ENCODE data around the gene TRAK2. TPM values are rescaled to one million over a fixed set of nuclear protein-coding genes. Genes with fewer than 3 reads are reported as not detected.
A peak's percentile ranks its signal among the peaks of the same experiment; 100 is the strongest.

The TRAK2 gene
- total RNA-seq, 2 experiments from 2014 or later: 51.3 to 53.0 TPM

DNA sequence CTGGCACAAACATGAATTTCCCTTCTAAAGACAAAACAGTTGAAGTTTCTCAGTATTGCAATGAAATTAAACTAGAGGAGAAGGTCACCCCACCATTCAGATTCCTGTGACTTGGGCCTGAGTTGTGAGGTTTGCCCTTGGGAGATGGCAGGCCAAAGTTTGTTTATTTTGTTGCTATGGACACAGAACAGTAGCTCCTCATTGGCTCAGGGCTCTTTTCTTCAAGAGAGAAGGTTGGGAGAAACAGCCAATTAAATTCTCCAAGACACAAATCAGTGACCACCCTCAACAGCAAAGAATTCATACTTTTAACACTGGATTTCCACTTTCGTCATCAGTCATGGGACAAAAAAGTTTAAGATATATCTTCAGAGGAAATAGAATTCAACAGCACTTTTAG, 94.0 kb downstream of the TRAK2 start, which contains the start of gene FLACC1:
Gene FLACC1 (minus strand): TSS at position 125 of the 400 bp plus-strand sequence. CDS start 5,941 bp downstream, outside the sequence.
- no peaks in the 10 kb centered on the region for H3K9me3 Mint-ChIP-seq (ENCODE audit: insufficient read depth)
- peak; percentile 43 for ATAC-seq
- no peaks in the 10 kb centered on the region for H3K27me3 Mint-ChIP-seq (ENCODE audit: low read depth)
- peaks cover 24% of the 10 kb centered on the region for H3K4me1 Mint-ChIP-seq (ENCODE audit: low read depth)
- peaks cover 30% of the 10 kb centered on the region for H3K36me3 Mint-ChIP-seq (ENCODE audit: low read depth)
- ChIA-PET CTCF (interaction anchor here (0.9 to 1.5 kb wide), 2 partner anchors 121 to 125 kb away, joined by 3 read pairs; no protein-coding TSS in a partner anchor), POLR2A (no interaction called here)
- DNase-seq: no peak
- no peak within 1 kb of the TSS for H3K4me3 Mint-ChIP-seq
- H3K27ac Mint-ChIP-seq: no peak within 1 kb of the TSS

DNA sequence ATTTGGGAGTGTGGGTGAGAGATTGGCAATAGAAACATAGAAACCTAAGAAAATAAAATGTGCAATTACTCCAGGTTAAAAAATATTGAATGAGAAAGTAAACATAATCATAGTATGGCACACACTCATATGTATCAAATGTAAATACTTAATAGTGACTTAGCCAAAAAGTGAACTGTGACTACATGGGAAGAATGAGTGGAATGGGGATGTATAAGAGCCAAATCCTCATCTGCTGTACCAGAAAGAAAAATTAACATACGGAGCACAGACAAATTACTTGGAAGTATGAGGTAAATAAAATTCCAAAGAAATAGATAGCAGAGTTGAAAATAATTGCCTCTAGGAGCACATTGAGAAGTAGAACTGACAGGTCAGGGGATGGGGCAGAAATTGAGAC, 98.1 kb downstream of the TRAK2 start:
- DNase-seq (no peak), ATAC-seq (no peak)
- Mint-ChIP-seq H3K4me1 (ENCODE audit: low read depth) (no peaks in the 10 kb centered on the region), H3K27me3 (ENCODE audit: low read depth) (no peaks in the 10 kb centered on the region), H3K36me3 (ENCODE audit: low read depth) (peaks cover 8% of the 10 kb centered on the region), H3K27ac (no peak overlapping the region), H3K9me3 (ENCODE audit: insufficient read depth) (no peaks in the 10 kb centered on the region), H3K4me3 (no peak overlapping the region)
- ChIA-PET POLR2A (no interaction called here), CTCF (interaction anchor here (1.0 kb wide), 1 partner anchor 9 kb away, joined by 3 read pairs; no protein-coding TSS in a partner anchor)

DNA sequence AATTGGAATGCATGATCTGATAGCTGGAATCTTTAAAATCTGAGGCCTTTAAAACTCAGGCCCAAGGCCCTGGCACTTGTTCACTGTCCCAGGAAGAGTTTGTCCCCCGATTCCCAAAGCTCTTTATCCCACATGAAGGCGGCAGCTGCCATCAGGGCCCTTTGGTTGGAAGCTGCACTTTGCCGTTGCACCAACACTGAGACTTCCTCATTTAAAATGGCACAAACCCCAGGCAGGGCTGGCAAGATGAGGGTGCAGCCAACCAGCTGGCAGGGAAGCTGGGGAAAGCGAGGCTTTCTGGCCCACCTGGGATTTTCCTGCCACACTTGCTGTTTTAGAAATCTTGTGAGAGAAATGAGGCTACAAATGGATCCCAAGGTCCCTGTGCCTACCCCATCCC, 100.4 kb downstream of the TRAK2 start:
- no peak overlapping the region for H3K27ac Mint-ChIP-seq
- H3K9me3 Mint-ChIP-seq (ENCODE audit: insufficient read depth): no peaks in the 10 kb centered on the region
- no peaks in the 10 kb centered on the region for H3K4me1 Mint-ChIP-seq (ENCODE audit: low read depth)
- H3K27me3 Mint-ChIP-seq (ENCODE audit: low read depth): no peaks in the 10 kb centered on the region
- H3K4me3 Mint-ChIP-seq: no peak overlapping the region
- ChIA-PET CTCF (interaction anchor here (1.2 kb wide), 1 partner anchor 13 kb away, joined by 4 read pairs; no protein-coding TSS in a partner anchor), POLR2A (no interaction called here)
- peaks cover 8% of the 10 kb centered on the region for H3K36me3 Mint-ChIP-seq (ENCODE audit: low read depth)
- DNase-seq (no peak), ATAC-seq (no peak)

DNA sequence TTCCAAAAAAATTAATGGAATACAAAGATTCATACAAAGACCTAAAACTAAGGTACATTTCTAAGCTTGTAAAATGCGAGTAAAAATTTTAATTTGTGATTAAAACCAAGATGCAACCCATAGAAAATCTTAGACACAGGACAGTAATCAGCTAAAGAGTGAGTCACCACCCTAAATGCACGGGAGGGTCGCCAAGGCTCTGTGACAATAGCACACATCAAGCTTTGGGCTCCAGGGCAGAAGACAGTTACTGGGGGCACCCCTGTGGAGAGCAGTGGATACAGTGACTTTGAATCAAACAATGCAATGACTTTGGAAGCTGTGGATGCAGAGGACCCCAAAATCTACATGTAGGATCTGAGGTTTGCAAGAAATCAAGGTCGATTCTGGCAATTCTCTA, 101.7 kb downstream of the TRAK2 start:
- CTCF ChIA-PET: no interaction called here

DNA sequence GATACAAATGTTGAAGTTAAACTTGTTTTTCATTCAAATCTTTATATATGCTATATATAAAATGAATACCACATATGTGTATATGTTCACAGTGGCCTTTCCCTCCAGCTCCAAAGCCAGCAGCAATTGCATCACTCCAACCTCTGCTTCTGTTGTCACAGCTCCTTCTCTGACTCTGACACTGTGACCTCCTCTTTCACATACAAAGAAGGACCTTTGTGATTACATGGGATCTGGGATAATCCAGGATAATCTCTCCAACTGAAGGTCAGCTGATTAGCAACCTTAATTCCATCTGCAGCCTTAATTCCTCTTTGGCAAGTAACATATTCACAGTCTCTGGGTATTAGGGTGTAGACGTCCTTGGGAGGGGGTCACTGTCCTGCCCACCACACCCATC, 102.5 kb downstream of the TRAK2 start:
- DNase-seq (no peak), ATAC-seq (no peak)
- ChIA-PET POLR2A (interaction anchor here (0.6 kb wide), 2 partner anchors 59 to 803 kb away, joined by 3 to 4 read pairs; no protein-coding TSS in a partner anchor), CTCF (no interaction called here)
- Mint-ChIP-seq H3K4me1 (ENCODE audit: low read depth) (no peaks in the 10 kb centered on the region), H3K4me3 (no peak overlapping the region), H3K36me3 (ENCODE audit: low read depth) (peaks cover 9% of the 10 kb centered on the region), H3K27me3 (ENCODE audit: low read depth) (no peaks in the 10 kb centered on the region), H3K27ac (no peak overlapping the region), H3K9me3 (ENCODE audit: insufficient read depth) (no peaks in the 10 kb centered on the region)

More for the DNA sequence above, 101.7 kb downstream of the TRAK2 start:
- H3K9me3 Mint-ChIP-seq (ENCODE audit: insufficient read depth): no peaks in the 10 kb centered on the region
- no peaks in the 10 kb centered on the region for H3K27me3 Mint-ChIP-seq (ENCODE audit: low read depth)
- no peak overlapping the region for H3K27ac Mint-ChIP-seq
- no peaks in the 10 kb centered on the region for H3K4me1 Mint-ChIP-seq (ENCODE audit: low read depth)
- DNase-seq (no peak), ATAC-seq (no peak)
- H3K36me3 Mint-ChIP-seq (ENCODE audit: low read depth): peaks cover 11% of the 10 kb centered on the region
- POLR2A ChIA-PET: no interaction called here
- H3K4me3 Mint-ChIP-seq: no peak overlapping the region

DNA sequence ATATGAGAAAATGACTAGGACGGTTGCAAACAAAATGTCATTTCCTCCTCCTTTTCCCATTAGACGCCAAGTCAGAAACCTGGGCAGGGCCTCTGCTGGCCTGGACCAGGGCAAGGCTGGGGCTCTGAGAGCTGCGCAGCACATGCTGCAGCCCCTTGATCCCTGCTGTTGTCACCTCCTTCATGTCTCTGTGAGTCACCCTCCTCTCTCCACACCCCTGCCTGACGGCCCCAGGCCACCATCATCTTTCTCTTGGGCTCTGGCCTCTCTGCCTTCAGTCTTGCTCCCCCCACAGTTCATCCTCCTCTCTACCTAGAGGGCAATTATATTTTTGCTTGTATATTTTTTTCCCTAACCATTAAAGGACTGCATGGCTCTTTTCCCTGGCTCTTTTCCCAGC, 104.1 kb downstream of the TRAK2 start:
- Mint-ChIP-seq H3K27ac (no peak overlapping the region), H3K36me3 (ENCODE audit: low read depth) (peaks cover 21% of the 10 kb centered on the region), H3K9me3 (ENCODE audit: insufficient read depth) (no peaks in the 10 kb centered on the region), H3K4me3 (no peak overlapping the region), H3K27me3 (ENCODE audit: low read depth) (no peaks in the 10 kb centered on the region), H3K4me1 (ENCODE audit: low read depth) (no peaks in the 10 kb centered on the region)
- ATAC-seq (no peak), DNase-seq (no peak)
- ChIA-PET POLR2A (no interaction called here), CTCF (no interaction called here)

DNA sequence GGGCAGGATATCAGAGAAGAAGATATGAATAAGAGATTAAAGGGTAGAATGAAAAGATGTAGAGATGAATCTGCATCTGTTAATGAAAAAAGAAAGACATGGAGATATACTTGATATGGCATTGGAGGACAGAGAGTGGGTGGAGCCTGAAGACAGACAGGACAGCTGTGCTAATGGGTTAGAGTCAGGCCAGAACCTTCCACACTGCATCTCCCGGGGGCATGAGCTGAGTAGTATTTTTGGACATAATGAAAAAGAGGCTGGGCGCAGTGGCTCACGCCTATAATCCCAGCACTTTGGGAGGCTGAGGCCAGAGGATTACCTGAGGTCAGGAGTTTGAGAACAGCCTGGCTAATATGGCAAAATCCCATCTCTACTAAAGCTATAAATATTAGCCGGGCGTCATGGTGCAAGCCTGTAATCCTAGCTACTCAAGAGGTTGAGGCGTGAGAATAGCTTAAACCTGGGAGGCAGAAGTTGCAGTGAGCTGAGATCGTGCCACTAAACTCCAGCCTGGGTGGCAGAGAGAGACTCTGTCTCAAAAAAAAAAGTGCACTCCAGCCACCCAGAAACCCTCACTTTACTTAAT, 105.5 kb downstream of the TRAK2 start:
- ChIA-PET CTCF (interaction anchor here (1.1 kb wide), 1 partner anchor 114 kb away, joined by 3 read pairs; no protein-coding TSS in a partner anchor), POLR2A (no interaction called here)
- Mint-ChIP-seq H3K4me1 (ENCODE audit: low read depth) (peaks cover 2% of the 10 kb centered on the region), H3K27ac (no peak overlapping the region), H3K9me3 (ENCODE audit: insufficient read depth) (no peaks in the 10 kb centered on the region), H3K27me3 (ENCODE audit: low read depth) (no peaks in the 10 kb centered on the region), H3K36me3 (ENCODE audit: low read depth) (peaks cover 26% of the 10 kb centered on the region), H3K4me3 (no peak overlapping the region)
- DNase-seq (no peak), ATAC-seq (no peak)

DNA sequence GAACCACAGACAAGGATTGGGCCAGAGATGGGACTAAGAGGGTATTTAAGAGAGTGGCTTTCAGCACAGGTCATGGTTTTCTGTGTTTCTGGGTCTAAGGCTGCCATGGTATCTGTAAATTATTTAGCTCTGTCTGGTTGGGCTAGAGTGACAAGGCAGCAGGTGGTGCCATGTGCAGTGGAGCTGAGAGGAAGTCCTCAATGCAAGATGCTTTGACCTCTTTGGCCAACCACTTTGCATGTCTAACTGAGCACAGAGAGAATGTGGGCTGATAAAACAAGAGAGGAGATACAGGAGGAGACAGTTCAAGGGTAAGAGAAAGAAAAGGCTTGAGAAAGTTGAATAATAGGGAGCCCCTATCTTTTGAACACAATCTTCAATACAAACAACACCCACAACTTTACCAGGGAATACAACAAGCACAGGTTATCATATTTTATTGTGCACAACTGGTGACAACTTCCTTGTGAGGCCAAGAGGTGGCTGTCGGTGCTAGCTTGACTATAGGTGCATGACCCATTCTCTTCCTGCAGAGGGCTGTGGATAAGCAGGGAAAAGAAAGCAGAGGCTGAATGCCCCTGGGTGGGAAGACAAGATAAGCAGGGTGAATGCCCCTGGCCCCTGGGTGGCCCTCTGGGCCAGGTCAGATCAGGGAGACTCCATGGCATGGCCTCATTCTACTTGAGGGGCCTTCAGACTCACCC, 106.4 kb downstream of the TRAK2 start:
- Mint-ChIP-seq H3K27me3 (ENCODE audit: low read depth) (no peaks in the 10 kb centered on the region), H3K36me3 (ENCODE audit: low read depth) (peaks cover 32% of the 10 kb centered on the region), H3K9me3 (ENCODE audit: insufficient read depth) (no peaks in the 10 kb centered on the region), H3K4me1 (ENCODE audit: low read depth) (peaks cover 9% of the 10 kb centered on the region), H3K27ac (no peak overlapping the region), H3K4me3 (no peak overlapping the region)
- ChIA-PET POLR2A (no interaction called here), CTCF (interaction anchor here (1.0 to 2.0 kb wide), 3 partner anchors 8 to 37 kb away, joined by 3 to 9 read pairs (median 3); no protein-coding TSS in a partner anchor)
- ATAC-seq (peak; percentile 39), DNase-seq (no peak)

DNA sequence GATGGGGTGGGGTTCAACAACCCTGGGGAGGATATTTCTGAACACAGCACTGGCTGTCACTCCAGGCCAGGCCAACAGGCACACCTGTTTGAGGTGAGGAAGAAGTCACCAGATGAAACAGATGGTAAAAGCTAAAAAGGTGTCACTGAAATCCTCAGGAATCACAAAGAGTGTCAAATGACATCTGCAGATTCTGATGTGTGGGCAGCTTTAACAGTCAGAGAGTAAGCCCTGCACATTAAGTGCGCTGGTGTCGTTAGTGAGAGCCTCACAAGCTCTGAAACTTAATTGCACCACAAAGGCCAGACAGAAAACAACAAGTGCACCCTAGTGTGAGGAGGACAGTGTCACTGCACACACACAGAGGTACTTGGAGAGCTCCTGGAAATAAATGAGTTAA, 107.7 kb downstream of the TRAK2 start:
- no peak for ATAC-seq
- CTCF ChIA-PET: interaction anchor here (1.0 to 2.0 kb wide), 3 partner anchors 9 to 36 kb away, joined by 3 to 9 read pairs (median 3); no protein-coding TSS in a partner anchor
- Mint-ChIP-seq H3K4me3 (no peak overlapping the region), H3K4me1 (ENCODE audit: low read depth) (peaks cover 13% of the 10 kb centered on the region), H3K27ac (no peak overlapping the region), H3K27me3 (ENCODE audit: low read depth) (no peaks in the 10 kb centered on the region), H3K9me3 (ENCODE audit: insufficient read depth) (peaks cover 8% of the 10 kb centered on the region), H3K36me3 (ENCODE audit: low read depth) (peaks cover 42% of the 10 kb centered on the region)
- no peak for DNase-seq
- POLR2A ChIA-PET: no interaction called here

DNA sequence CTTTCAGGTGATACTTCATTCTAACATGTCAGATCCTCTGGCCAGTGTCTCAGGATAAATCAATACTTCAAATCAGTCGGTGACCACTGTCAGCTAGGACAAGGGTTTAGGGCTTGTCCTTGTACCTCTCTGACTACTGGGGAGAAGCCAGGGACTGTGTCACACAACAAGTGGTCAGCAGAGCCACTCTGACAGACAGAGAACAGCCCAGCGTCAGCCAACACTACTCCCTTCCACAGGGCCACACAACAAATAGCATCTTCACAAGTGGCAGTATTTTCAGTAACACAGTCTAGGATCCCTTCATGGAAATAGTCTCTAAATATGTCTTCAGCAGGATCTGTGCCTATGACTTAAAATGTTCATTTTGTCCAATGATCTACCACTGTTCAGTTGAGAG, 108.3 kb downstream of the TRAK2 start:
- Mint-ChIP-seq H3K27ac (no peak overlapping the region), H3K4me3 (no peak overlapping the region), H3K27me3 (ENCODE audit: low read depth) (no peaks in the 10 kb centered on the region), H3K9me3 (ENCODE audit: insufficient read depth) (peaks cover 15% of the 10 kb centered on the region), H3K36me3 (ENCODE audit: low read depth) (peaks cover 44% of the 10 kb centered on the region), H3K4me1 (ENCODE audit: low read depth) (peaks cover 13% of the 10 kb centered on the region)
- ATAC-seq: no peak
- CTCF ChIA-PET: interaction anchor here (1.6 kb wide), 1 partner anchor 10 kb away, joined by 3 read pairs; no protein-coding TSS in a partner anchor
- DNase-seq: no peak
- POLR2A ChIA-PET: no interaction called here

DNA sequence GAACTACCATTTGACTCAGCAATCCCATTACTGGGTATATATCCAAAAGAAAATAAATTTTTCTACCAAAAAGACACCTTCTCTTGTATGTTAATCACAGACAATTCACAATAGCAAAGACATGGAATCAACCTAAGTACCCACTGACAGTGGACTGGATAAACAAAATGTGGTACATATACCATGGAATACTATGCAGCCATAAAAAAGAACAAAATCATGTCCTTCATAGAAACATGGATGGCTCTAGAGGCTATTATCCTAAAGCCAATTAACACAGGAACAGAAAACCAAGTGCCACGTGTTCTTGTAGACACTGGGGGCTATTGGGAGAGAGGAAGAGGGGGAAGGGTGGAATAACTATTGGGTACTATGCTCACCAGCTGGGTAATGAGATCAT, 121.8 kb downstream of the TRAK2 start:
- Mint-ChIP-seq H3K4me1 (ENCODE audit: low read depth) (no peaks in the 10 kb centered on the region), H3K4me3 (no peak overlapping the region), H3K9me3 (ENCODE audit: insufficient read depth) (peaks cover 12% of the 10 kb centered on the region), H3K36me3 (ENCODE audit: low read depth) (peaks cover 28% of the 10 kb centered on the region), H3K27me3 (ENCODE audit: low read depth) (no peaks in the 10 kb centered on the region), H3K27ac (no peak overlapping the region)
- DNase-seq: no peak
- ChIA-PET CTCF (no interaction called here), POLR2A (no interaction called here)
- ATAC-seq: no peak

DNA sequence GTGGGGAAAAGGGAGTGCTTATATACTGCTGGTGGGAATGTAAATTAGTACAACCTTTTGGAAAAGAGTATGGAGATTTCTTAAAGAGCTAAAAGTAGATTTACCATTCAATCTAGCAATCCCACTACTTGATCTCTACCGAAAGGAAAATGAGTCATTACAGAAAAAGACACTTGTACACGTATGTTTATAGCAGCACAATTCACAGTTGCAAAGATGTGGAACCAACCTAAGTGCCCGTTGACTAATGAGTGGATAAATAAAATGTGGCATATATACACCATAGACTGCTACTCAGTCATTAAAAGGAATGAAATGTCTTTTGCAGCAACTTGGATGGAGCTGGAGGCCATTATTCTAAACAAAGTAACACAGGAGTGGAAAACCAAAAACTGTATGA, 123.6 kb downstream of the TRAK2 start:
- H3K36me3 Mint-ChIP-seq (ENCODE audit: low read depth): peaks cover 33% of the 10 kb centered on the region
- POLR2A ChIA-PET: no interaction called here
- H3K4me1 Mint-ChIP-seq (ENCODE audit: low read depth): no peaks in the 10 kb centered on the region
- H3K9me3 Mint-ChIP-seq (ENCODE audit: insufficient read depth): peaks cover 19% of the 10 kb centered on the region
- H3K27me3 Mint-ChIP-seq (ENCODE audit: low read depth): no peaks in the 10 kb centered on the region
- CTCF ChIA-PET: no interaction called here
- H3K27ac Mint-ChIP-seq: no peak overlapping the region
- DNase-seq (no peak), ATAC-seq (no peak)
- H3K4me3 Mint-ChIP-seq: no peak overlapping the region

Data from activated CD8-positive, alpha-beta T cell treated with anti-CD3 and anti-CD28 coated beads, Interleukin-2, amount 10 ng/mL, durations not matched to agents 7 days and 5 days (primary cell).